GM12874 (cell line): ENCODE data around the gene RAPGEF1.

Source experiments
- TF ChIP-seq, protein P1 (sequence below): IDR thresholded peaks from 2 replicates; pipeline ENCODE4 v1.5.1; 2011; ENCODE audit warnings: low read depth, mild to moderate bottlenecking, control low read depth, low read length, moderate library complexity; ENCODE audit not compliant: insufficient read depth

The RAPGEF1 gene

DNA sequence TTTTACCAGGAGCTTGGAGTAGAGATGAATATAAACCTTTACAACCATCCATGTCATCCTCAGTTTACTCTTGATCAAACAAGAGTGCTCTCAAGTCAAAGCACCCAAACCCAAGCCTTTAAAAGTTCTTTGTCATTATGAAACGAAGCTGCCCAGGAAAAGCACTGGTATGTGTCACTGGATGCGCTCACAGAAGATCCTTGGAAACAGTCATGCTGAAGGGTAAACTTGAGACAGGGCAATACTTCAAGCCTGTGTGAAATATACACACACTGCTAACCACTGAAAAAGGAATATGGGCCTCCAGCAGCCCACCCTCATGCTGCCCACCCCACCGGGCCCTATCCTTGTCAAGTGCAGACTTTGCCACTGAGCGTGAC lies 110.1 kb downstream of the RAPGEF1 start:
- TF ChIP-seq, protein P1, sequence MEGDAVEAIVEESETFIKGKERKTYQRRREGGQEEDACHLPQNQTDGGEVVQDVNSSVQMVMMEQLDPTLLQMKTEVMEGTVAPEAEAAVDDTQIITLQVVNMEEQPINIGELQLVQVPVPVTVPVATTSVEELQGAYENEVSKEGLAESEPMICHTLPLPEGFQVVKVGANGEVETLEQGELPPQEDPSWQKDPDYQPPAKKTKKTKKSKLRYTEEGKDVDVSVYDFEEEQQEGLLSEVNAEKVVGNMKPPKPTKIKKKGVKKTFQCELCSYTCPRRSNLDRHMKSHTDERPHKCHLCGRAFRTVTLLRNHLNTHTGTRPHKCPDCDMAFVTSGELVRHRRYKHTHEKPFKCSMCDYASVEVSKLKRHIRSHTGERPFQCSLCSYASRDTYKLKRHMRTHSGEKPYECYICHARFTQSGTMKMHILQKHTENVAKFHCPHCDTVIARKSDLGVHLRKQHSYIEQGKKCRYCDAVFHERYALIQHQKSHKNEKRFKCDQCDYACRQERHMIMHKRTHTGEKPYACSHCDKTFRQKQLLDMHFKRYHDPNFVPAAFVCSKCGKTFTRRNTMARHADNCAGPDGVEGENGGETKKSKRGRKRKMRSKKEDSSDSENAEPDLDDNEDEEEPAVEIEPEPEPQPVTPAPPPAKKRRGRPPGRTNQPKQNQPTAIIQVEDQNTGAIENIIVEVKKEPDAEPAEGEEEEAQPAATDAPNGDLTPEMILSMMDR: no peak

DNA sequence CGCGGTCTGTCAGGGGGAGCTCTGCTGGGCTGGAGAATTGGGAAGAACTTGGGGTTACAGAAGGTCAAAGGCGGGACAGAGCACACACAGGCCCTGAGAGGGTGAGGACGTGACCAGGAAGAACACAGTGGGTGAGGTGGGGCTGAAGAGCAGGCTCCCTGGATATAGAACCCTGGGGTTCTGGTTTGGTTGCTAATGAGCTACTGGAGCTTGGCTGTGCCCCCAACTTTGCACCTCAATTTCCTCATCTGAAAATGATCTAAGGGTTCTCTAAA lies 110.7 kb downstream of the RAPGEF1 start:
- TF ChIP-seq, protein P1: no peak

DNA sequence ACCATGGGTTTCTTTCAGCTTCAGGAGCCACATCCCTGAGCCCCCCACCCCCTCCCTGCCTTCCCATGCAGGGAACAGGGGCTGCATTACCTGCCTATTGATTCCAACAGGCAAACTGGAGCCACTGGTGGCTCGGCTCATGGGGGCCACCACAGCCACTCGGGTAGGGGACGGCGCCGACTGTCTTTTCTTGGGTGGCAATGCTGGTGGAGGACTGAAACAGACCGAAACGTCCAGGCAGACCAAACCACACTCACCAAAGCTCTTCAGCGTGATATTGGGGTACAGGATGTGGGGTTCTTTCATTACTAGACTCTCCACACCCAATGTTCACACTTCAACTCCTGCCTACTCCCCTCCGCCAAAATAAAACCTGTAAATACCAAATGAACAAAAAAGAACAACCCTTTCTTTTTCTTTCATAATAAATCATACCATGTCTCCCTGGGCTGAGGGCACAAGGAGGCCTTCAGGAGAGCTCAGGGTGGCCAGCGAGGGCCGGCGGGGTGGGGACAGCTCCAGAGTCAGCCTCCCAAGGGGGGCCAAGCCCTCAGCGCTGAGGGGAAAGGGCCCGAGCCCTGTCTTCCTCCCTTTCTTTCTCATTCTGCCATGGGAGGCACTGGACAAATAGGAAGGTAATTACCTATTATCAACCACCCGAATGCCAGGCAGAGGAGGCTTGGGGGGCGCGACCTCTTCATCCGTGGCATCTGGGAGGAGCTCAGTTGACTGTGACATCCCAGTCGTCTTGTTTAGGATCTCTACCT lies 111.2 kb downstream of the RAPGEF1 start:
- TF ChIP-seq, protein P1: no peak

DNA sequence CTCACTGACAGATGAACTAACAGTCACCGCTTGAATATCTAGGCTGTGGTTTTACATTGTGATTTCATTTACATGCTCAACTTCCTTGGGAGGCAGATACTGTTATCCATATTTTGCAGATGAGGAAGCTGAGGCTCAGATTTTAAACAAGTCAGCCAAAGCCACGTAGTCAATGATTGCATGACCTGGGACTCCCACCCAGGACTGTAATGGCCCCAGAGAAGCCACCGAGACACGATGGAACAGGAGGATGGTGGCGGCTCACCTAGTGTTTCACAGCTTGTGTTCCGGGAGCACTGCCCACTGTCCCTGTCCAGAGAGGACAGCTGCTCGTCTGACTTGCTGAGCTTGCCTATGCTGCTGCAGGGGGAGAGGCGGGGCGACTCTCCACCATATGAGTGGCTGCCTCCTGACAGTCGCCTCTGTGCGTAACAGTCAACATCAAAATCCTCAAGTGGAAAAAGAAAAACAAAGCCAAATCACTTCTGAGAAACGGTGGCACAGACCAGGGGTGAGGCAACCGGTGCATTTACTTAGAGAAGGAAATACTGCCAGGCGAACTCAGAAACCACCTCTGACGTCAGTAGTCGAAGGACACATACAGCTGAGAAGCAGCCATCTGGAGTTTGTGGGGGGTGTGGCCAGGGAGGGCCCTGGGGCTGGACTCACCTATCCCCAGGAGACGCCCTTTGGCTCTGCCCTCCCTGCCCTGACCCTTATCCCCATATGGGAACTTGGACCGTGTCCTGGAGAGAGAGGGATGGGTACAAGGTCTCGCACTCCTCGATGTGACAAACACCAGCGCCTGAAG lies 112.0 kb downstream of the RAPGEF1 start:
- TF ChIP-seq, protein P1: no peak

DNA sequence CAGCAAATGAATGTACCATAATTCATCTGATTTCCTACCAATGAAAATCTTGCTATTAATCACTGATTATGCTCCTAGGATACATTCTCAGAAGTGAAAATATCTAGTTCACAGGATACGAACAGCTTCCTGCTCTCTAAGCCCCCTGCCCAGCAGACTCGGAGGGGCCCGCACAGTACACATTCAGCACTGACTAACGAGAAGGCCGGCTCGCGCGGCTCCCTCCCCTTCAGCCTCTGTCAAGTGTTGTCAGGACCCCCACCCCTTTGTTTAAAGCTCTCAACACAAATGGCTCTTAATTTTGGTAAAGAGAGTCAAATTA lies 112.6 kb downstream of the RAPGEF1 start:
- TF ChIP-seq, protein P1: no peak

DNA sequence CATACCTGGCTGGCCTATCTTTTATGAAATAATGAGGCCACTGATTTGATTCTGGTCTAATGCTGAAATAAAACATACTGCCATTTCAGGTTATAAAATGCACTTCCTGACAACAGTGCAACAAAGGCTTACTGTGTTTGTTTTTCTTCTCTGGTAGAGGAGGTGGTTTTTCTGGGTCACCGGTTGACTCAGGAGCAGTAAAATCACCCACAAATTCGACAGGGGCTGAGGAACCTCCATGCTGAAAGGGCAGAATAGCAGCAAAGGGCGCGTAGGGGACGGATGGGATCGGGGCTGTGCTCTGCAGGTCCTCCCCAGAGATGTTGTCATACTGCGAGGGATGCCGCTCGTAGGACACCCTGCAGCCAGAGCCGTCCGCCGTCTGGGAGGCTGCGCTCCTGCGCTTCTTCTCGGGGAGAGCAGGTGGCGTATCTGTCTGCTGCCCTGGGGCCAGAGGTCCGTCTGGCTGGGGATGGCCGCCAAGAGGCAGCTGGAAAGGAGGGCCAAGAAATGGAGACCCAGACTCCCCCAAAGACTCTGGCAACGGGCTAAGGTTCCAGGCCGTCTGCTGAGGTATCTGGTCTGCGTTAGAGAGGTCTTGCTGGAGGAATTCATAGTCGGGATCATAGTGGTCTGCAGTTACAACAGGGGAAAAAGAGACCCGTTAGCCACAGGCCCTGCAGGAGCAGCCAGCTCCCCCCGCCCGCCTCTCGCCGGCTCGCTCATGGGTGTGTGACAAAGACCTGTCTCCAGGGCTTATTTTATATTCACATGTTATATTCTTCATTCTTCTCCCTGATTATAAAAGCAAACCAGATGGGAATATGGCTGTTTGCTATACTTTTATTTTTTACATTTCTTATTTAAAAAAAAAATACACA lies 113.8 kb downstream of the RAPGEF1 start:
- TF ChIP-seq, protein P1: no peak

DNA sequence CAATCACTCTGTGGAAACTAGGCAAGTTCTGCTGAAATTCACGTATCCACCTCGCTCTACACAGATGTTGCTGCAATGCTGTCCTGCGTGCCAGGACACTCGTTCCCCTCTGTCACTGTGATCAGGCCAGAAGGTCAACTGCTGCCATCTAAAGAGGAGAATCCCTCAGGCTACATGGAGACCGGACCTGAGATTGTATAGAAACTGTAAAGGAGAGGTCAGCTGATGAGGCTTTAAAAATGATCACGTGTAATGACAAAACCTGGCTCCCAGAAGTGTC lies 114.4 kb downstream of the RAPGEF1 start:
- TF ChIP-seq, protein P1: no peak
